HG03060 (cell line): ENCODE measurements around the gene SRF.
"Not testable (repeated sequence)": the region's sequence is repeated elsewhere in the genome, so short reads cannot be mapped to it uniquely, and the experiment has no call there.

Experiments
- ATAC-seq: cut with Tn5 transposase; IDR thresholded peaks from one replicate; pipeline ENCODE4 v1.9.1; 2021; ENCODE audit warnings: low read depth, moderate number of reproducible peaks; ENCODE audit not compliant: unreplicated experiment

SRF gene

GRCh38 chr6:43170931-43171706, at the start of gene SRF:
Gene SRF (plus strand): TSS chr6:43171269. CDS start chr6:43171657, 388 bp downstream.
- ATAC-seq, result no peak

GRCh38 chr6:43122146-43122545, 48.9 kb upstream of the SRF start:
- no peak for ATAC-seq

DNA sequence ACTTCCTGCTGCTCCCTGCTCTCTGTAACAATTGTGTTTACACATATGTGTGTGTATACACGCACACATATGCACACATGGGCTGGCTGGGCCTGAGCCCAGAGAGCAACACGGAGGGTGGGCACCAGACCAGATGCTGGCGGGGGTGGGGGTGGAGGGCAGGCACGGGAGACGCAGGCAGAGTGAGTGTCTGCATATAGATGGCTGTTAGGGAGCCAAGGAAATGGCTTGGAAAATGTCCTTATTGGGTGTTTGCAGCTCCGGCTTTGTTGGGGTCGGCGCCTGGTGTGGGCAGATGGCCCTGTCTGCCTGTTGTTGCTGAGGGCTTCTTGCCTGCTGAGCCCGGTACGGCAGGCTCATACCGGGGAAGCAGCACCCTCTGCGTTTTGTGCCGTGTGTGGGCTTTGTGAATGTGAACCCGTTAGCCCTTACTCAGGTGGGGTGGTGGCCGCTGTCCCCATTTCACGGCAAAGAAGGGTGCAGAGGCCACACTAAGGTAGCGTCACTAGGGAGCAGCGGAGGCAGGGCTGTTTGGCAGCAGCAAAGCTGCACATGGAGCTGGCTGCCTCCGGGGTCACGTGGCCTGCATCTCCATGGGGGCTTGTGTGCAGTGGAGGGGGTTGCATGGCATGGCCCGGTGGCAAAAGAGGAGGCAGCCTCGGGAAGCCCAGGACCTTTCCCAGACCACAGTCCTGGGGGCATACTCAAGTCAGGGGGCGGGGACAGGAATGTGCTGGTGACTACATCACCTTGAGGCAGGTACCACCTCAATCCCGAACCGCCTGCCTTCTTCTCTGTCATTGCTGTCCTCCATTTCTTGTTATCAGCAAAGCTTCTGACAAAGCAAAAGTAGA, 47.4 kb upstream of the SRF start:
- no peak for ATAC-seq

DNA sequence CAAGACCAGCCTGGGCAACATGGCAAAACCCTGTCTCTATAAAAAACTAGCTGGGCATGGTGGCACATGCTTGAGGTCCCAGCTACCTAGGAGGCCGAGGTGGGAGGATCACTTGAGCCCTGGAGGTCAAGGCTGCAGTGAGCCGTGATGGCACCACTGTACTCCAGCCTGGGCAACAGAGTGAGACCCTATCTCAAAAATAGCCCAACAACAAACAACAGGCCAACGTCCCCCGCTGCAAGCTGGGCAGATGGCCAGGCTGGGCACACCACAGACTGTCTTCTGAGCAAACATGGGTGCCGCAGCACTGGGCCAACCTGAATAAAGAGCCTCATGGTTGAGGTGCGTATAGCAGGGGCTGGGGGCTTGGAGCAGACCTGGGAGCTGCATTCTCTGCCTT, 46.6 kb upstream of the SRF start:
- ATAC-seq, result no peak

DNA sequence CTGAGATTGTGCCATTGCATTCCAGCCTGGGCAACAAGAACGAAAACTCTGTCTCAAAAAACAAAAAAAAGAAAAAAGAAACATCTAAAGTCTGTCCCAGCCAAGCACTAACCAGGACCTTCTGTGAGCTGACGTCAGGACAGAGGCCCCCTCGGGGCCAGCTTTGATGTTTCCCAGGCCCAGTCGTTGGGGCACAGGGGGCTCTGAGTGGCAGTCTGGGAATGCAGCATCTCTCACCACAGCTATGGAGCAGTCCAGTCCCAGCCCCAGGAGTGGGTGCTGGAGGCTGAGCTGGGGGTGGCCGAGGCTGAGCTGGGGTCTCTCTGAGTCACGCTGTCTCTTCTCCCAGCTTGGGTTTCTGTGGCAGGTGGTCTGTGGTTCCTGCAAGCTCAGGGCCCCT, 46.0 kb upstream of the SRF start:
- no peak for ATAC-seq

DNA sequence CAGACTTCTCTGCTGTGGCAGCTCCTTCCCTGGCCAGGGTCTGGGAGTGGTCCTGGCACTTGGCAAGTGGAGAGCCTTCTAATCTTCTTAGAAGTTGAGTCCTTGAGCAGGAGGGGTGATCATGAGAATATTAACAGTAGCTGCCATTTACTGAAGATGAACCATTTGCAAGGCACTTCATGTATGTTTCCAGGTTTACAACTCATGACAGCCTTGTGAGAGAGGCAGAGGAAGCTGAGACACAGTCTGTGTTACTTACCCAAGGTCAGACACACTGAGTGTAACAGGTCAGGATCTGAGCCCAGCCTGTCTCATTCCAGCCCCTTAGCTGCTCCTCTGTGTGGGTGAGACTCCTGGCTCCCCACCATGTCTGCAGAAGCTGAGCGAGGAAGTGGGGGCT, 45.5 kb upstream of the SRF start:
- ATAC-seq, result no peak

GRCh38 chr6:43127180-43127579, 43.9 kb upstream of the SRF start:
- ATAC-seq, result no peak

- ATAC-seq, result no peak
These were observed 43.2 kb upstream of the SRF start for GRCh38 chr6:43127877-43128276.

GRCh38 chr6:43128926-43129325, 42.1 kb upstream of the SRF start:
- ATAC-seq, result no peak

DNA sequence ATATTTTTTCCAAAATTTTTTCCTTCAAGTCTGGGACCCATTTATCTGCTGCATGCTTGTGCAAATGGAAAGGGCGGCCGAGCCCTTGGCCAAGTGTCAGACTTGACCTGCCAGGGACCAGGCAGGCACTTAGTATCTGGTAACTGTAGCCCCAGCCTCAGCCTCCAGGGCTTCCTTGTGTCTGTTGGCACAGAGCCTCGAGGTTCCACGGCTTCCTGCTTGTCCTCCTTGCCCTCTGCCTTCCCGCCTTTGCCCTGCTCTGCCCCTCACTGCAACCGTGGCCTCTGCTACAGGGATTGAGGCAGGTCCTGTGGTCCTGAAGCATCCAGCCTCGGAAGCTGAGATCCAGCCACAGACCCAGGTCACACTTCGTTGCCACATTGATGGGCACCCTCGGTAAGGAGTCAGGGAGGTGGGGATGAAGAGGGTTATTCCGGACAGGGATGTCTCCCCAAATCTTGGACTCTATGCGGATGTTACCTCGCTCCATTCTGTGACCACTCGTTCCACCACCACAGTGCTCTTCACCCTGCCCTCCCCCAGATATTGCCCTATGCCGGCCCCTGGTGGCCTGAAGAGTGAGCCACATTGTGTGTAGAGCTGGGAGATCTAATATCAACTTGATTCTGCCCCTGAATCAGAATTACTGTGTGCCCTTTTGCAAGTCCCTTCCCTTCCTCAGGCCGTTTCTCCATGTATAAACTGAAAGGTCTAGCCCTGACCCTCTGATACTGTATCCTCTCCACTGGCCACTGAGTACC, 41.5 kb upstream of the SRF start:
- ATAC-seq, result no peak

DNA sequence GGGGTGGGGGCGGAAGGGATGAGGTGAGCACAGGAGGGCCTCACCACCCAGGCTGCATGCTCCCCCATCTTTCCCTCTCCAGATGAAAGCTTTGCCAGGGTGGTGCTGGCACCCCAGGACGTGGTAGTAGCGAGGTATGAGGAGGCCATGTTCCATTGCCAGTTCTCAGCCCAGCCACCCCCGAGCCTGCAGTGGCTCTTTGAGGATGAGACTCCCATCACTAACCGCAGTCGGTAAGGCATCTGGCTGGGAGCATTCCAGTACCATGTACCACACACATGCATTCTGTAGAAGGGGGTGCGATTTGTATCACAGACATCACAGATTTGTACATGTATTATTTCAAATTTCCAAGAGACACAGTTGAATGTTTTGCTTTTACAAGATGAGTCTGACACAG, 40.6 kb upstream of the SRF start:
- no peak for ATAC-seq

- ATAC-seq, result not testable (repeated sequence)
These were observed 39.7 kb upstream of the SRF start for GRCh38 chr6:43131379-43131778.

GRCh38 chr6:43138267-43138666, 32.8 kb upstream of the SRF start:
- no peak for ATAC-seq

- not testable (repeated sequence) for ATAC-seq
These were observed 31.1 kb upstream of the SRF start for GRCh38 chr6:43139973-43140372.

DNA sequence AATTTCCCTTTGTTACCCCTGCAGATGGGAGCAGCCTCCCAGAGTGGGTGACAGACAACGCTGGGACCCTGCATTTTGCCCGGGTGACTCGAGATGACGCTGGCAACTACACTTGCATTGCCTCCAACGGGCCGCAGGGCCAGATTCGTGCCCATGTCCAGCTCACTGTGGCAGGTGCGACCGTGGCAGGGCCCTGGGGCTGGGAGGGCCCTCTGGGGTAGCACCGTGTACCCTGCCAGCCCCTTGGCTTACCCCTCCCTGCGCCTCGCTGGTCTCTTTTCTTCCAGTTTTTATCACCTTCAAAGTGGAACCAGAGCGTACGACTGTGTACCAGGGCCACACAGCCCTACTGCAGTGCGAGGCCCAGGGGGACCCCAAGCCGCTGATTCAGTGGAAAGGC, 29.4 kb upstream of the SRF start:
- ATAC-seq, result no peak

DNA sequence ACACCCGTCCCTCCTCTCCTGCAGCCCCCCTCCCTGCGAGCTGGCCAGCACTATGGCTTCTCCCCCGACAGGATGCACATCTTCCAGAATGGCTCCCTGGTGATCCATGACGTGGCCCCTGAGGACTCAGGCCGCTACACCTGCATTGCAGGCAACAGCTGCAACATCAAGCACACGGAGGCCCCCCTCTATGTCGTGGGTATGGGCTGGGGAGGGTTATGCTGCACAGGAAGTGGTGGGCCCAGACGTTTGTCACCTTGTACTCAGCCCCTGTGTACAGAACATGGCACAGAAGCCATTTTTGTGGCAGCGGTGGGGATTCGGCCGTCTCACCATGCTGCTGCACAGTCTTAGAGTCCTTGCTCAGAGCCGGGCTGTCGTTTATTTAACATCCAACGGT, 29.0 kb upstream of the SRF start:
- no peak for ATAC-seq

DNA sequence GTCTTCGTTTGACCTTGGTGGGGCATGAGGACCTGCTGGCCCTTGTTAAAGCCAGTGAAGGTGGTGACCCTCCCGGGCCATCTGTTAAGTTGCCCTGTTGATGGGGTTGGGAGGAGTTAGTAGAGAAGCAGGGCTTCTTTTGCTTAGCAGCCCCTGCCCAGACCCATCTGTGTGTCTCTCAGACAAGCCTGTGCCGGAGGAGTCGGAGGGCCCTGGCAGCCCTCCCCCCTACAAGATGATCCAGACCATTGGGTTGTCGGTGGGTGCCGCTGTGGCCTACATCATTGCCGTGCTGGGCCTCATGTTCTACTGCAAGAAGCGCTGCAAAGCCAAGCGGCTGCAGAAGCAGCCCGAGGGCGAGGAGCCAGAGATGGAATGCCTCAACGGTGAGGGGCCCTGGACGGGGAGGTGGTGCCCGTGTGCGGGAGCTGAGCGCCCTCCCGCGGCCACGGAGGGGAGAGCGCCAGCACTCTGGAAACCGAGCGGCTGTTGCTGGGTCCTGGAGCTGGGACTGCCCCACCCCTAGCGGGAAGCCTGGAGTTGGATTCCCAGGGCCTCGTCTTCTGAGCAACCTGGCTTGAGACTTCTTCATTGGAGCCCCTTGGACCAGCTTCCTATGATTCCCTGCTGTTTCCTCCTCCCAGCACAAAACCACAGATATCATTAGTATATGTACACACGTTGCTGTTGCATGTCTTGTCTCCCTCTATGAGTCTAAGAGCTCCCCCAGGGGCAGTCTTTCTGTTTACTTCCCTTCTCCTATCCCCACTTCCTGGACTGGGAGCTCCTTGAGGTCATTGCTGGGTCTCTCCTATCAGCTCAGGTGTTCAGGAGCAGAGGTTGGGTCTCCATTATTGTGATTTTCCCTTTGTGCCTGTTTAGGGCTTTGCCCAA, 27.6 kb upstream of the SRF start:
- no peak for ATAC-seq

- no peak for ATAC-seq
These were observed 26.2 kb upstream of the SRF start for GRCh38 chr6:43144879-43145278.

- ATAC-seq, result no peak
These were observed 24.8 kb upstream of the SRF start for GRCh38 chr6:43146261-43146660.
